GM19372 (cell line): ENCODE data around the gene AGAP1.

Experiments used
- ATAC-seq: cut with Tn5 transposase; IDR thresholded peaks from one replicate; pipeline ENCODE4 v1.9.1; 2021; ENCODE audit warnings: mild to moderate bottlenecking, low read depth, moderate library complexity; ENCODE audit not compliant: unreplicated experiment

Gene AGAP1

GRCh38 chr2:235963853-235964577 is 470.2 kb downstream of the AGAP1 start:
- no peak for ATAC-seq

GRCh38 chr2:235964787-235965390 is 471.0 kb downstream of the AGAP1 start:
- ATAC-seq: no peak

GRCh38 chr2:235966396-235966795 is 472.6 kb downstream of the AGAP1 start:
- no peak for ATAC-seq

- ATAC-seq: no peak
These were observed 473.3 kb downstream of the AGAP1 start for GRCh38 chr2:235966932-235967757.

- no peak for ATAC-seq
These were observed 474.3 kb downstream of the AGAP1 start for GRCh38 chr2:235968155-235968554.

GRCh38 chr2:235968616-235969324 is 474.9 kb downstream of the AGAP1 start:
- ATAC-seq: no peak

GRCh38 chr2:235970204-235971040 is 476.6 kb downstream of the AGAP1 start:
- ATAC-seq: no peak

GRCh38 chr2:235976516-235976915 is 482.7 kb downstream of the AGAP1 start:
- no peak for ATAC-seq

- no peak for ATAC-seq
These were observed 483.1 kb downstream of the AGAP1 start for GRCh38 chr2:235976956-235977355.

- ATAC-seq: no peak
These were observed 483.6 kb downstream of the AGAP1 start for GRCh38 chr2:235977445-235977844.

- ATAC-seq: no peak
These were observed 484.2 kb downstream of the AGAP1 start for GRCh38 chr2:235978022-235978421.

GRCh38 chr2:235979037-235979436 is 485.2 kb downstream of the AGAP1 start:
- ATAC-seq: no peak

- no peak for ATAC-seq
These were observed 486.1 kb downstream of the AGAP1 start for GRCh38 chr2:235979753-235980435.

GRCh38 chr2:235981631-235982030 is 487.8 kb downstream of the AGAP1 start:
- no peak for ATAC-seq

- ATAC-seq: no peak
These were observed 489.2 kb downstream of the AGAP1 start for GRCh38 chr2:235983016-235983415.

- ATAC-seq: no peak
These were observed 490.7 kb downstream of the AGAP1 start for GRCh38 chr2:235984552-235984951.

- ATAC-seq: no peak
These were observed 492.5 kb downstream of the AGAP1 start for GRCh38 chr2:235986361-235986760.

- ATAC-seq: no peak
These were observed 494.6 kb downstream of the AGAP1 start for GRCh38 chr2:235988271-235989015.

GRCh38 chr2:235989591-235989990 is 495.7 kb downstream of the AGAP1 start:
- ATAC-seq: no peak
